NB4 (cell line): Measurements from ENCODE around the gene FBP1.

Experiments used
- POLR2A ChIP-seq: IDR thresholded peaks from 2 replicates; pipeline ENCODE4 v1.6.1; 2011; ENCODE audit warnings: mild to moderate bottlenecking; ENCODE audit not compliant: insufficient read length; ENCODE audit errors: extremely low read depth
- TF ChIP-seq, protein P1 (sequence below): IDR thresholded peaks from one replicate; pipeline ENCODE4 v1.5.1; 2012; ENCODE audit warnings: low read depth, low read length

DNA sequence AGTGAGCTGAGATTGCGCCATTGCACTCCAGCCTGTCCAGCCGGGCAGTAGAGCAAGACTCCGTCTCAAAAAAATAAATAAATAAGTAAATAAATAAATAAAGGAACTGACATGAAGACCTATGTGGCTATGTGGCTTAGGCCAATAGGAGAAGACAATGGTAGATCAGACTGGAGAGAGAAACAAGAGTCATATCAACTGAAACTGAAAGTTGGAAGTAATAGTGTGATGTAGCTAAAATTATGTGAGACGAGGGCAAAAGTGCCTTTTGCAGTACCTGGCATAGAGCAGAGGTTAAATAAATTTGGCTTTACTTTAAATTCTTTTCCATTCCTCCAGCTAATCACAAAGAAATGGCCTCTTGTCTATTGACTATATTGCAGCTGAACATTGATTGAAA lies 53.0 kb downstream of the FBP1 start:
- TF ChIP-seq, protein P1, sequence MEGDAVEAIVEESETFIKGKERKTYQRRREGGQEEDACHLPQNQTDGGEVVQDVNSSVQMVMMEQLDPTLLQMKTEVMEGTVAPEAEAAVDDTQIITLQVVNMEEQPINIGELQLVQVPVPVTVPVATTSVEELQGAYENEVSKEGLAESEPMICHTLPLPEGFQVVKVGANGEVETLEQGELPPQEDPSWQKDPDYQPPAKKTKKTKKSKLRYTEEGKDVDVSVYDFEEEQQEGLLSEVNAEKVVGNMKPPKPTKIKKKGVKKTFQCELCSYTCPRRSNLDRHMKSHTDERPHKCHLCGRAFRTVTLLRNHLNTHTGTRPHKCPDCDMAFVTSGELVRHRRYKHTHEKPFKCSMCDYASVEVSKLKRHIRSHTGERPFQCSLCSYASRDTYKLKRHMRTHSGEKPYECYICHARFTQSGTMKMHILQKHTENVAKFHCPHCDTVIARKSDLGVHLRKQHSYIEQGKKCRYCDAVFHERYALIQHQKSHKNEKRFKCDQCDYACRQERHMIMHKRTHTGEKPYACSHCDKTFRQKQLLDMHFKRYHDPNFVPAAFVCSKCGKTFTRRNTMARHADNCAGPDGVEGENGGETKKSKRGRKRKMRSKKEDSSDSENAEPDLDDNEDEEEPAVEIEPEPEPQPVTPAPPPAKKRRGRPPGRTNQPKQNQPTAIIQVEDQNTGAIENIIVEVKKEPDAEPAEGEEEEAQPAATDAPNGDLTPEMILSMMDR: no peak
- TF ChIP-seq POLR2A: no peak
